ENCODE data around the gene NCAPG.

NCAPG gene

GRCh38 chr4:17875402-17876070, 64.8 kb downstream of the NCAPG start:
- DNase-seq, result no peak

- DNase-seq, result no peak
Observed at GRCh38 chr4:17876943-17877342, 66.2 kb downstream of the NCAPG start.

GRCh38 chr4:17877661-17878060, 66.9 kb downstream of the NCAPG start:
- DNase-seq, result no peak

GRCh38 chr4:17884063-17884462, 73.3 kb downstream of the NCAPG start:
- DNase-seq, result no peak

- no peak for DNase-seq
Observed at GRCh38 chr4:17884511-17884910, 73.7 kb downstream of the NCAPG start.

- DNase-seq, result no peak
Observed at GRCh38 chr4:17889692-17890091, 78.9 kb downstream of the NCAPG start.

- no peak for DNase-seq
Observed at GRCh38 chr4:17894421-17894820, 83.6 kb downstream of the NCAPG start.
